Vagina (tissue), 2 donors: ENCODE results near the gene GAS2L1. TPM values are rescaled to one million over a fixed set of nuclear protein-coding genes. Genes with fewer than 3 reads are reported as not detected.
A peak's percentile ranks its signal among the peaks of the same experiment; 100 is the strongest.

Experiments used
- DNase-seq, 2 donors: peaks; one replicate each; pipeline ENCODE4 v3.0.0-alpha.2; 2017; ENCODE audit errors: extremely low spot score in 2 of 2
- H3K27ac ChIP-seq: fragments of 200-600 bp; sonication (generic); one replicate; pipeline ENCODE4 v1.5.1; 2019
- H3K27me3 ChIP-seq: fragments of 200-600 bp; sonication (generic); one replicate; pipeline ENCODE4 v1.5.1; 2019
- H3K36me3 ChIP-seq, 2 donors: fragments of 200-600 bp; sonication (generic); one replicate each; pipeline ENCODE4 v1.5.1; 2017 to 2019
- H3K4me1 ChIP-seq: fragments of 200-600 bp; sonication (generic); one replicate; pipeline ENCODE4 v1.5.1; 2019
- H3K4me3 ChIP-seq, 2 donors: fragments of 200-600 bp; sonication (generic); 1 replicate in 1 of 2; 2 replicates in 1 of 2; pipeline ENCODE4 v1.5.1; 2016 to 2019
- H3K9me3 ChIP-seq: fragments of 200-600 bp; sonication (generic); one replicate; pipeline ENCODE4 v1.5.1; 2019
- POLR2A ChIP-seq, 2 donors: fragments of 450-650 bp; IDR thresholded peaks; one replicate each; pipeline ENCODE4 v1.6.1; 2017; ENCODE audit warnings: antibody characterized with exemption in 2 of 2, mild to moderate bottlenecking in 2 of 2, moderate library complexity in 2 of 2
- POLR2AphosphoS5 ChIP-seq, 2 donors: sonication (generic); formaldehyde crosslinking; IDR thresholded peaks; one replicate each; pipeline ENCODE4 v1.9.0; 2017; ENCODE audit warnings: antibody characterized with exemption in 2 of 2, mild to moderate bottlenecking in 2 of 2, low read depth in 1 of 2; ENCODE audit not compliant: insufficient read depth in 1 of 2
- intact Hi-C: fragments of 100-400 bp; cut with DNase I; formaldehyde crosslinking; loops from one replicate; pipeline ENCODE4 v1.15.1; 2023
- total RNA-seq: library from RNA; depleted of rRNA; stranded (reverse); fragments of >200 nt; gene quantifications from one replicate; pipeline ENCODE4 v1.2.3, GENCODE V29; 2016
- TF ChIP-seq, protein P1 (sequence below), 3 experiments: fragments of 450-650 bp in 2 of 3; fragments of 200-600 bp in 1 of 3; sonication (generic) in 1 of 3; IDR thresholded peaks; one replicate each; pipeline ENCODE4 v1.5.1; 2017 to 2019; ENCODE audit warnings: antibody characterized with exemption in 3 of 3, mild to moderate bottlenecking in 2 of 3, moderate library complexity in 2 of 3

Gene GAS2L1
- total RNA-seq, 1 donor from 2014 or later, result 17.4 TPM

DNA sequence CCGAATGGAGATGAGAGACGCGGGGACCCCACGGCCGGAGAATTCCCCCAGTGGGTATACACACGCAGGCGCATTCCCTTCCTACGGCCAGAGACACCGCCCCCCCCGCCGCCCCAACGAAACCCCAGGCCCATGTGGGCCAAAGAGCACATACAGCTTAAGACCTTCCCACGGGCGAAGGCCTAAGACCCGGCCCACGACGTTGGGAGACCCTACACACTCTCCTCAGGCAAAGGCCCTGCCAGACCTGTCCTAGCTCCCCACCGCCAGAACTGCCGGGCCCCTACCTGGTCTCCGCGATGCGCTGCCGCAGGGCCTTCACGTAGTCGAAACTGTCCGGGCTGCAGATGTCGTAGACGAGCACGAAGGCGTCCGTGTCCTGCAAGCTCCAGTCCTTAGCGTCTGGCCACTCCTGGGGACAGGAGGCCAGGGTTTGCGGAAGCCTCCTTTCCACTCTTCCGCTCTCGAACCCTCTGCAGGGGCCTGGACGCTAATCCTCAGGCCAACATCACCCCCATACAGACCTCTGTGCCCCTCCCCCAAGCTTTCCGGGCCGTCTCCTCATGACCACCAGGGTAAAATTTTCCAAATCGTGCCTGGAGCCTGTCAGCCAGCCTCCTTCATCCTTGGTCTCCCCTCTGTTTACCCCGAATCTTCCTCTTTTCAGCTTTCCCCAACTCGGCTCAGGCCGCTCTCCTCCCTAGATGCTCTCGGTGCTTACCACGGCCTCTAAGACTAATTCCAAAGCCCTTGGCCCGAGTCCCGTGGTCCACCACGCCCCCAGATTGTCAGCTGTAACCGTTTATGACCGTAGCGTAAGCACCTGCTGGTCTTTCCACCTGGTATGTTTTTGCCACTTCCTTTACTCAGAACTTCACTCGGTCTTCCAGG lies 7.4 kb downstream of the GAS2L1 start:
- H3K4me3 ChIP-seq, result peak overlapping the region in 1 of 2 donors; percentile 22
- H3K4me1 ChIP-seq, result peaks cover 62% of the 10 kb centered on the region
- no peaks in the 10 kb centered on the region for H3K9me3 ChIP-seq
- H3K36me3 ChIP-seq, result no peaks in the 10 kb centered on the region
- H3K27me3 ChIP-seq, result peaks cover 4% of the 10 kb centered on the region
- DNase-seq, result no peak
- intact Hi-C loops, result loop anchor here (10.0 kb wide), 1 partner anchor 71 kb away; the partner anchor contains the start of gene AP1B1
- TF ChIP-seq, protein P1, sequence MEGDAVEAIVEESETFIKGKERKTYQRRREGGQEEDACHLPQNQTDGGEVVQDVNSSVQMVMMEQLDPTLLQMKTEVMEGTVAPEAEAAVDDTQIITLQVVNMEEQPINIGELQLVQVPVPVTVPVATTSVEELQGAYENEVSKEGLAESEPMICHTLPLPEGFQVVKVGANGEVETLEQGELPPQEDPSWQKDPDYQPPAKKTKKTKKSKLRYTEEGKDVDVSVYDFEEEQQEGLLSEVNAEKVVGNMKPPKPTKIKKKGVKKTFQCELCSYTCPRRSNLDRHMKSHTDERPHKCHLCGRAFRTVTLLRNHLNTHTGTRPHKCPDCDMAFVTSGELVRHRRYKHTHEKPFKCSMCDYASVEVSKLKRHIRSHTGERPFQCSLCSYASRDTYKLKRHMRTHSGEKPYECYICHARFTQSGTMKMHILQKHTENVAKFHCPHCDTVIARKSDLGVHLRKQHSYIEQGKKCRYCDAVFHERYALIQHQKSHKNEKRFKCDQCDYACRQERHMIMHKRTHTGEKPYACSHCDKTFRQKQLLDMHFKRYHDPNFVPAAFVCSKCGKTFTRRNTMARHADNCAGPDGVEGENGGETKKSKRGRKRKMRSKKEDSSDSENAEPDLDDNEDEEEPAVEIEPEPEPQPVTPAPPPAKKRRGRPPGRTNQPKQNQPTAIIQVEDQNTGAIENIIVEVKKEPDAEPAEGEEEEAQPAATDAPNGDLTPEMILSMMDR (IDR thresholded peaks at IDR 0.05), result no peak
- TF ChIP-seq POLR2AphosphoS5 (IDR thresholded peaks at IDR 0.05; ENCODE audit: insufficient read depth in 1 of 2, low read depth in 1 of 2) (no peak), POLR2A (IDR thresholded peaks at IDR 0.05) (no peak)
- no peak overlapping the region for H3K27ac ChIP-seq

DNA sequence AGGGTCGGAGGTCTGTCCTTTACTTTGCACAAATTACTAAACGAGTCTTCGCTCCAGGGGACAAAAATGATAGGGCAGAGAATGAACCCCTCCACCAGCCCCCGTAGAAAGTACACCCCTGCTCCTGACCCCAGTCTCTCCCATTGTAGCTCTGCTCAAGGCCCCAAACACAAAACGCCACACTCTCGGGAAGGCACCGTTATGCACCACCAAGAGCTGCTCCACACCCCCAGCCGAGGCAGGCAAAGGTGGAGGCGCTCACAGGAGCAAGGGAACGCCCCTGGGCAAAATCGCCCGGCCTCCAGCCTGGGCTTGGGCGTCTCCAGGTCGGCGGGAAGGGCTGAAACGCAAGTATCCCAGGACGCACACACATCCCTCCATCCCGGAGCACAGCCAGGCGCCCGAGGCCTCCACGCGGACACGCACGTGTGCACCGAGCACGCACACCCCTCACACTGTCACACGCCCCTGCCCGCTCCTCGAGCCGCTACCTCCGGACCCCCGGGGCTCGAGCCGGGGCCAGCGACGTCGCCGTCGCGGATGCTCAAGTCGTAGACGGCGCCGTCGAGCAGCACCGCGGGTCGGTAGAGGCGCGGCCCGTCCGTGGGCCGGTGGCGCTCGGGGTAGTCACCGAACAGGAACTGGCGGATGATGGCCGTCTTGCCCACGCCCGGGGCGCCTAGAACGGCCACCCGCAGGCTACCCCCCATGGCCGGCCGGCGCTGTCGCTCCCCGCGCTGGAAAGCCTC lies 8.3 kb downstream of the GAS2L1 start:
- Histone ChIP-seq H3K36me3 (no peaks in the 10 kb centered on the region), H3K27me3 (peaks cover 4% of the 10 kb centered on the region), H3K9me3 (no peaks in the 10 kb centered on the region), H3K4me1 (peaks cover 53% of the 10 kb centered on the region), H3K27ac (no peak overlapping the region), H3K4me3 (peak overlapping the region; percentile 27 to 49)
- TF ChIP-seq, protein P1 (IDR thresholded peaks at IDR 0.05), result no peak
- TF ChIP-seq POLR2A (IDR thresholded peaks at IDR 0.05), result no peak
- TF ChIP-seq POLR2AphosphoS5 (IDR thresholded peaks at IDR 0.05; ENCODE audit: insufficient read depth in 1 of 2, low read depth in 1 of 2), result no peak
- intact Hi-C loops, result loop anchor here (10.0 kb wide), 1 partner anchor 70 kb away; the partner anchor contains the start of gene AP1B1
- DNase-seq, result no peak

DNA sequence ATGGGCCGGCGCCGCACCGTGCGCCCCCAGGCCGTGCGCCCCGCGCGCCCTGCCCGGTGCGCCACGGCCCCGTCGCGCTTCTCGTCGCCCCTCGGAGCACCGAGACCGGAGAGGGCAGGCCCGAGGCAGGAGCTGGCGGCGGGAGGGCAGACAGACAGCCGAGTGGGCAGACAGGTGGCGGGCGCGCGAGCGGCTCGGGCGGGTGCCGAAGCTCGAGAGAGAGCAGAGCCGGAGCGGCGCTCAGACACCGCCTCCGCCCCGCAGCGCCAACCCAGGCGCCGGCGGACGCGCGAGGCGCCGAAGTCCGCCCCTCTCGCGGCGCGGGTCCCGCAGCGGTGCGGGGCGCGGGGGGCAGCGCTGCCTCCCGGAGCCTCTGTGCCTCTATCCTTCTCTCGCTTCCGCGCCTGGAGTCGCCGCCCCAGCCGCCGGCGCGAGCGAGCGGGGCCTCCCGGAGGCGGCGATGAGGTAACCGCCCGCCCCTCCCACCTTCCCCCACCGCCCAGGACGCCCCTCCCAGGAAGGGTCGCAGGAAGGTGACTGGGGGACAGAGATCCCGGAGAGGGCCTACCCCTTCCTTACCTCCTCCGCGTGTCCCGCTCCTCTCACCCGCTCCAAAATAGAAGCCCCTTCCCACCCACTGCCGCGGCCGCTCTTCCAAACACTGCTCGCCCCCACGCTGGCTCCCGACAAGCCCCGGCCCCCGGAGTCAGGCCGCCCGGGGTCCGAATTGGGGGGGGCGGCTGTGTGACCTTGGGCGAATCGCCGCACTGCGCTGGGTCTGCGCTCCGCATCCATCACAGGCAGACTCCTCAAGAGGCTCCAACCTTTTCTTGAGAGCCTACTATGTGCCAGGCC lies 9.1 kb downstream of the GAS2L1 start, which contains the start of gene RASL10A:
Gene RASL10A (minus strand): TSS at position 412 of the 855 bp plus-strand sequence. CDS start 451 bp downstream, outside the sequence.
- H3K4me1 ChIP-seq, result peaks cover 45% of the 10 kb centered on the region
- no peak for DNase-seq
- no peaks in the 10 kb centered on the region for H3K36me3 ChIP-seq
- intact Hi-C loops, result loop anchor here (10.0 kb wide), 1 partner anchor 69 kb away; the partner anchor contains the start of gene AP1B1
- peak within 1 kb of the TSS; percentile 27 to 49 for H3K4me3 ChIP-seq
- no peaks in the 10 kb centered on the region for H3K9me3 ChIP-seq
- H3K27ac ChIP-seq, result no peak within 1 kb of the TSS
- TF ChIP-seq POLR2AphosphoS5 (IDR thresholded peaks at IDR 0.05; ENCODE audit: insufficient read depth in 1 of 2, low read depth in 1 of 2) (no peak), POLR2A (IDR thresholded peaks at IDR 0.05) (no peak)
- TF ChIP-seq, protein P1 (IDR thresholded peaks at IDR 0.05), result no peak
- peaks cover 4% of the 10 kb centered on the region for H3K27me3 ChIP-seq

DNA sequence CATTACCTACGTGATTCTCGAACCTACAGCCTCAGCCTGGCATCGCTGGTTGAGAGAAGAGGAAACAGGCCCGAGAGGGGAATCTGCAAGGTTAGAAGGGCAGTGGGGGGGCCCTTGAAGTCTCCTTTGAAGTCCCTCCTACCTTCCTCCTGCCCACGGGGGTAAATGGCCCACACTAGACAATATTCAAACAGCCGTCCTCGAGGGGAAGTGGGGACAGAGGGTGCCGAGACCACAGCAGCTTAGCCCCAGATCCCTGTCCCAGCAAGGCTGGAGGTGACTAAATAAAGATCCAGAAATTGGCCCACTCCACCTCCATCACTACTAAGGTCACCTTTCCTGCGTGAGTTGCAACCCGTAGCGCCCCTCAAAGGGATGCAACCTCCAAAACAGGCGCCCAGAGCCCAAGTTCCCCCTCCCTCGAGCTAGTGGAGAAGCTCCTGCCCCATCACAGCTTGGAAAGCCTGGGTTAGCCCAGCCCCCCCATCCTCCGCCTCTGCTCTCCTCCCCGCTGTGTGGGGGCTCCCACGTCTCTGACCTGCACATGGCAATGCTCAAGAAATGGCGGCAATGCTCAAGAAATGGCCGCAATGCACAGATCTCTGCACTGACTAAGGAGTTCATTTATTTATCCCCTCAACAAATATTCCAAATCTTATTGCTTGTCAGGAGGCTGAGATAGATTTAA lies 9.8 kb downstream of the GAS2L1 start:
- H3K4me3 ChIP-seq, result no peak overlapping the region
- H3K4me1 ChIP-seq, result peaks cover 38% of the 10 kb centered on the region
- no peaks in the 10 kb centered on the region for H3K9me3 ChIP-seq
- peaks cover 4% of the 10 kb centered on the region for H3K27me3 ChIP-seq
- DNase-seq, result no peak
- TF ChIP-seq POLR2A (IDR thresholded peaks at IDR 0.05), result no peak
- TF ChIP-seq, protein P1 (IDR thresholded peaks at IDR 0.05), result no peak
- no peak for TF ChIP-seq POLR2AphosphoS5 (IDR thresholded peaks at IDR 0.05; ENCODE audit: insufficient read depth in 1 of 2, low read depth in 1 of 2)
- H3K27ac ChIP-seq, result no peak overlapping the region
- intact Hi-C loops, result loop anchor here (10.0 kb wide), 1 partner anchor 69 kb away; the partner anchor contains the start of gene AP1B1
- no peaks in the 10 kb centered on the region for H3K36me3 ChIP-seq
